GM23248 (cell line): ENCODE measurements around the gene GRID2.

Experiments
- EZH2 ChIP-seq: fragments of 200-600 bp; sonication (generic); IDR thresholded peaks from 2 replicates; pipeline ENCODE4 v1.6.1; 2018; ENCODE audit warnings: antibody characterized with exemption, mild to moderate bottlenecking; ENCODE audit not compliant: insufficient read depth, poor library complexity, severe bottlenecking
- EZH2phosphoT487 ChIP-seq: fragments of 200-600 bp; sonication (generic); IDR thresholded peaks from 2 replicates; pipeline ENCODE4 v1.6.1; 2018; ENCODE audit warnings: antibody characterized with exemption, moderate library complexity, mild to moderate bottlenecking, low read depth; ENCODE audit not compliant: insufficient read depth

- TF ChIP-seq EZH2phosphoT487 (no peak), EZH2 (no peak)
These were observed 899.9 kb downstream of the GRID2 start for GRCh38 chr4:93203708-93204107.
